B cell (primary cell): ENCODE data around the gene HLX.

Source experiments
- CTCF ChIP-seq: fragments of 200-600 bp; IDR thresholded peaks from one replicate; pipeline ENCODE4 v1.8.0; 2022; ENCODE audit warnings: antibody characterized with exemption, mild to moderate bottlenecking
- EZH2 ChIP-seq: IDR thresholded peaks from 2 replicates; pipeline ENCODE4 v1.6.1; 2012; ENCODE audit warnings: borderline replicate concordance, low read depth, mild to moderate bottlenecking, moderate library complexity, low read length; ENCODE audit not compliant: insufficient read depth, poor library complexity, severe bottlenecking

- no peak for TF ChIP-seq EZH2
- TF ChIP-seq CTCF, result no peak
Observed at GRCh38 chr1:220882061-220882891, 3.0 kb downstream of the HLX start.
